ENCODE measurements around the gene PHLDB2. TPM values are rescaled to one million over a fixed set of nuclear protein-coding genes. Genes with fewer than 3 reads are reported as not detected.

PHLDB2 gene
- total RNA-seq, 1 experiment from 2014 or later: 30.7 TPM

GRCh38 chr3:111967068-111967467, 108.0 kb downstream of the PHLDB2 start:
- no peaks in the 10 kb centered on the region for H3K9me3 Mint-ChIP-seq (ENCODE audit: low read depth, unreplicated experiment)
- no peak overlapping the region for H3K4me3 Mint-ChIP-seq (ENCODE audit: low read depth, unreplicated experiment)
- DNase-seq: no peak
- CTCF ChIA-PET: interaction anchor here (0.6 to 3.6 kb wide), 9 partner anchors 11 to 389 kb away, joined by 3 to 25 read pairs (median 6); no protein-coding TSS in a partner anchor
- peaks cover 14% of the 10 kb centered on the region for H3K4me1 Mint-ChIP-seq (ENCODE audit: low read depth, unreplicated experiment)
- H3K36me3 Mint-ChIP-seq (ENCODE audit: insufficient read depth, unreplicated experiment): peaks cover 8% of the 10 kb centered on the region
- peak overlapping the region; percentile 74 for H3K27ac Mint-ChIP-seq (ENCODE audit: unreplicated experiment)
- no peaks in the 10 kb centered on the region for H3K27me3 Mint-ChIP-seq (ENCODE audit: unreplicated experiment)
- no peak for TF ChIP-seq CTCF (IDR thresholded peaks at IDR 0.05; ENCODE audit: unreplicated experiment)
- intact Hi-C loops (cut with micrococcal nuclease; ENCODE audit: unreplicated experiment): loop anchor here (1.0 kb wide), 3 partner anchors 72 to 298 kb away; no protein-coding TSS in a partner anchor
- no TSS peak for BruUV-seq (replicated peaks)

GRCh38 chr3:111967651-111968274, 108.7 kb downstream of the PHLDB2 start:
- H3K4me3 Mint-ChIP-seq (ENCODE audit: low read depth, unreplicated experiment): no peak overlapping the region

DNA sequence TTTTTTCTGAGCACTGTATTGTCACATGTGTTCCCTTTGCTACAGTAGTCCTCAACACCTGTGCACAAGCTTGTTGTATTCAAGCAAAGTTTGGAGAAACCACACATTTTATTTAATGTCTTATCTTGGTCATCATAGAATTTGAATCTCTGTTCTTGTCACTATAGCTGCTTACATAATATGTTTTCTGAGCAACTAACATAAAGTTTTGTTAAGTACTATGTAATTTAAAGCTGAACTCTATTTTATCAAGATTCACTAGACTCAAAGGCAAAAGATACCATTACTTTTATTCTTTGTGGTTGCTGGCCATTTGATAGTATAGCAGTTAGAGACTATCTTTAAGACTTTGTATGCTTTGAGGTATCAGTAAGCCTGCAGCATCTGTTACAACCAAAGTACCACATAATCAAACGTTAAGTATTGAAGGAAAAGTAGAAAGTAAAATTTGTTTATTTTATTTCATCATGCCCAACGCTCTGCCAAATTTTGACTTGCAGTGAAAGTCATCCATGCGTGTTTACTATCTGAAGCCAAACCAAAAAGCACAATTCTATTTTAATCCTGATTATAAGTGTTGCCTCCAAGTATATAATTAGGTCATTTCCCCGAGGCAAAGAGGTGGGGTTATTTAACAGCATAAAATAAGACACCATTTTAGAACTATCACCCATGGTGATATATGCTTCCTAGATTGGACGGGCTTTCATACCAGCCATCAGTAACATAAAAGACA, 109.4 kb downstream of the PHLDB2 start:
- H3K4me1 Mint-ChIP-seq (ENCODE audit: low read depth, unreplicated experiment): peaks cover 14% of the 10 kb centered on the region
- TF ChIP-seq CTCF (IDR thresholded peaks at IDR 0.05; ENCODE audit: unreplicated experiment): no peak
- H3K36me3 Mint-ChIP-seq (ENCODE audit: insufficient read depth, unreplicated experiment): peaks cover 8% of the 10 kb centered on the region
- H3K27me3 Mint-ChIP-seq (ENCODE audit: unreplicated experiment): no peaks in the 10 kb centered on the region
- BruUV-seq (replicated peaks): no TSS peak
- intact Hi-C loops (cut with micrococcal nuclease; ENCODE audit: unreplicated experiment): no loop called here
- no peak for DNase-seq
- H3K9me3 Mint-ChIP-seq (ENCODE audit: low read depth, unreplicated experiment): no peaks in the 10 kb centered on the region
- CTCF ChIA-PET: interaction anchor here (1.0 to 3.6 kb wide), 9 partner anchors 9 to 391 kb away, joined by 3 to 25 read pairs (median 6); partner anchors contain the start of gene ABHD10
- no peak overlapping the region for H3K27ac Mint-ChIP-seq (ENCODE audit: unreplicated experiment)
- no peak overlapping the region for H3K4me3 Mint-ChIP-seq (ENCODE audit: low read depth, unreplicated experiment)

More at GRCh38 chr3:111967651-111968274, 108.7 kb downstream of the PHLDB2 start:
- CTCF ChIA-PET: interaction anchor here (0.6 to 3.6 kb wide), 9 partner anchors 10 to 390 kb away, joined by 3 to 25 read pairs (median 6); no protein-coding TSS in a partner anchor
- intact Hi-C loops (cut with micrococcal nuclease; ENCODE audit: unreplicated experiment): loop anchor here (1.0 kb wide), 3 partner anchors 72 to 298 kb away; no protein-coding TSS in a partner anchor
- DNase-seq: peak; percentile 83
- Mint-ChIP-seq H3K9me3 (ENCODE audit: low read depth, unreplicated experiment) (no peaks in the 10 kb centered on the region), H3K27ac (ENCODE audit: unreplicated experiment) (peak overlapping the region; percentile 74), H3K36me3 (ENCODE audit: insufficient read depth, unreplicated experiment) (peaks cover 8% of the 10 kb centered on the region), H3K27me3 (ENCODE audit: unreplicated experiment) (no peaks in the 10 kb centered on the region), H3K4me1 (ENCODE audit: low read depth, unreplicated experiment) (peaks cover 14% of the 10 kb centered on the region)
- peak; percentile 74 for TF ChIP-seq CTCF (IDR thresholded peaks at IDR 0.05; ENCODE audit: unreplicated experiment)
- BruUV-seq (replicated peaks): no TSS peak

- CTCF ChIA-PET: no interaction called here
- H3K4me3 Mint-ChIP-seq (ENCODE audit: low read depth, unreplicated experiment): no peak overlapping the region
- DNase-seq: no peak
Measured at GRCh38 chr3:111970376-111970775, 111.3 kb downstream of the PHLDB2 start.

More at GRCh38 chr3:111970376-111970775, 111.3 kb downstream of the PHLDB2 start:
- TF ChIP-seq CTCF (IDR thresholded peaks at IDR 0.05; ENCODE audit: unreplicated experiment): no peak
- no peaks in the 10 kb centered on the region for H3K9me3 Mint-ChIP-seq (ENCODE audit: low read depth, unreplicated experiment)
- BruUV-seq (replicated peaks): no TSS peak
- peaks cover 14% of the 10 kb centered on the region for H3K4me1 Mint-ChIP-seq (ENCODE audit: low read depth, unreplicated experiment)
- H3K27ac Mint-ChIP-seq (ENCODE audit: unreplicated experiment): no peak overlapping the region
- no peaks in the 10 kb centered on the region for H3K36me3 Mint-ChIP-seq (ENCODE audit: insufficient read depth, unreplicated experiment)
- H3K27me3 Mint-ChIP-seq (ENCODE audit: unreplicated experiment): no peaks in the 10 kb centered on the region
- intact Hi-C loops (cut with micrococcal nuclease; ENCODE audit: unreplicated experiment): no loop called here

All from Calu3 (cell line).